Osteocyte (in vitro differentiated cells): Measurements from ENCODE around the gene IL22RA2. TPM values are rescaled to one million over a fixed set of nuclear protein-coding genes. Genes with fewer than 3 reads are reported as not detected.

Experiments
- DNase-seq: peaks from one replicate; pipeline ENCODE4 v3.0.0; 2021; ENCODE audit warnings: mixed read lengths; ENCODE audit not compliant: unreplicated experiment; ENCODE audit errors: extremely low spot score
- H3K27ac Mint-ChIP-seq: one replicate; pipeline ENCODE4 v1.8.0; 2021; ENCODE audit warnings: mild to moderate bottlenecking, mixed read lengths; ENCODE audit not compliant: unreplicated experiment
- H3K27me3 Mint-ChIP-seq: one replicate; pipeline ENCODE4 v1.8.0; 2021; ENCODE audit warnings: mixed read lengths; ENCODE audit not compliant: unreplicated experiment
- H3K36me3 Mint-ChIP-seq: one replicate; pipeline ENCODE4 v1.8.0; 2021; ENCODE audit warnings: mixed read lengths; ENCODE audit not compliant: unreplicated experiment
- H3K4me1 Mint-ChIP-seq: one replicate; pipeline ENCODE4 v1.8.0; 2021; ENCODE audit warnings: mixed read lengths; ENCODE audit not compliant: unreplicated experiment
- H3K4me3 Mint-ChIP-seq: one replicate; pipeline ENCODE4 v1.8.0; 2021; ENCODE audit warnings: mild to moderate bottlenecking, moderate library complexity, mixed read lengths; ENCODE audit not compliant: unreplicated experiment
- H3K9me3 Mint-ChIP-seq: one replicate; pipeline ENCODE4 v1.8.0; 2021; ENCODE audit warnings: mixed read lengths; ENCODE audit not compliant: unreplicated experiment
- total RNA-seq: library from RNA; stranded (reverse); gene quantifications from 2 replicates; pipeline ENCODE4 v1.2.1, GENCODE V29; 2021
- TF ChIP-seq, protein P1 (sequence below): fragments of 200-600 bp; sonication (generic); IDR thresholded peaks from 2 replicates; pipeline ENCODE4 v1.5.0; 2021; ENCODE audit warnings: antibody characterized with exemption, mild to moderate bottlenecking, moderate library complexity

Gene IL22RA2
- total RNA-seq, 1 donor from 2014 or later, result not detected

- Mint-ChIP-seq H3K9me3 (peaks cover 5% of the 10 kb centered on the region), H3K36me3 (no peaks in the 10 kb centered on the region), H3K4me1 (peaks cover 3% of the 10 kb centered on the region), H3K27me3 (peaks cover 4% of the 10 kb centered on the region), H3K4me3 (no peak overlapping the region), H3K27ac (no peak overlapping the region)
- TF ChIP-seq, protein P1, sequence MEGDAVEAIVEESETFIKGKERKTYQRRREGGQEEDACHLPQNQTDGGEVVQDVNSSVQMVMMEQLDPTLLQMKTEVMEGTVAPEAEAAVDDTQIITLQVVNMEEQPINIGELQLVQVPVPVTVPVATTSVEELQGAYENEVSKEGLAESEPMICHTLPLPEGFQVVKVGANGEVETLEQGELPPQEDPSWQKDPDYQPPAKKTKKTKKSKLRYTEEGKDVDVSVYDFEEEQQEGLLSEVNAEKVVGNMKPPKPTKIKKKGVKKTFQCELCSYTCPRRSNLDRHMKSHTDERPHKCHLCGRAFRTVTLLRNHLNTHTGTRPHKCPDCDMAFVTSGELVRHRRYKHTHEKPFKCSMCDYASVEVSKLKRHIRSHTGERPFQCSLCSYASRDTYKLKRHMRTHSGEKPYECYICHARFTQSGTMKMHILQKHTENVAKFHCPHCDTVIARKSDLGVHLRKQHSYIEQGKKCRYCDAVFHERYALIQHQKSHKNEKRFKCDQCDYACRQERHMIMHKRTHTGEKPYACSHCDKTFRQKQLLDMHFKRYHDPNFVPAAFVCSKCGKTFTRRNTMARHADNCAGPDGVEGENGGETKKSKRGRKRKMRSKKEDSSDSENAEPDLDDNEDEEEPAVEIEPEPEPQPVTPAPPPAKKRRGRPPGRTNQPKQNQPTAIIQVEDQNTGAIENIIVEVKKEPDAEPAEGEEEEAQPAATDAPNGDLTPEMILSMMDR, result no peak
- DNase-seq, result no peak
Observed at GRCh38 chr6:137156650-137157049, 16.8 kb downstream of the IL22RA2 start.

GRCh38 chr6:137155830-137156229 is 17.6 kb downstream of the IL22RA2 start:
- peaks cover 13% of the 10 kb centered on the region for H3K9me3 Mint-ChIP-seq
- H3K4me1 Mint-ChIP-seq, result peaks cover 3% of the 10 kb centered on the region
- no peak for DNase-seq
- TF ChIP-seq, protein P1, result no peak
- peaks cover 4% of the 10 kb centered on the region for H3K27me3 Mint-ChIP-seq
- no peaks in the 10 kb centered on the region for H3K36me3 Mint-ChIP-seq
- H3K27ac Mint-ChIP-seq, result no peak overlapping the region
- no peak overlapping the region for H3K4me3 Mint-ChIP-seq

DNA sequence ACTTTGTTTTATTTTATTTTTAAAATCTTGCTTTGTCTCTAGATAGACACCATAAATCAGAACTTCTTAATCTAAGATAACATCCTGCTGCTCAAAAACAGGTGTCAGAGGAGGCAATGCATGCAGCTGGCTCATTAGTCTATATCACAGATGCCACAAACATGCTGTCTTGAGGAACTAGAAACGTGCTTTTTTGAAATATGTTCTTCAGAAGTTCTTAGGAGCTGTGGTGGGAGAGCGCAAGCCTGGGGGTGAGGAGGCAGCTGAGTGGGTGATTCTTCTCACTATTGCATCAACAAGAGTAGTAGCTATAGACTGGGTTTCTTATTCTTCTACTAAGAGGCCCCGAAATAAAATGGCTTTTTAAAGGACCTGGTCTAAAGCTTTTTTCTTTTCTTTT is 23.4 kb downstream of the IL22RA2 start:
- peaks cover 15% of the 10 kb centered on the region for H3K9me3 Mint-ChIP-seq
- H3K4me1 Mint-ChIP-seq, result no peaks in the 10 kb centered on the region
- DNase-seq, result no peak
- H3K36me3 Mint-ChIP-seq, result no peaks in the 10 kb centered on the region
- no peak overlapping the region for H3K4me3 Mint-ChIP-seq
- TF ChIP-seq, protein P1, result no peak
- no peaks in the 10 kb centered on the region for H3K27me3 Mint-ChIP-seq
- H3K27ac Mint-ChIP-seq, result no peak overlapping the region

- no peak overlapping the region for H3K4me3 Mint-ChIP-seq
- no peaks in the 10 kb centered on the region for H3K27me3 Mint-ChIP-seq
- TF ChIP-seq, protein P1, result no peak
- DNase-seq, result no peak
- no peak overlapping the region for H3K27ac Mint-ChIP-seq
- H3K9me3 Mint-ChIP-seq, result peaks cover 15% of the 10 kb centered on the region
- H3K36me3 Mint-ChIP-seq, result no peaks in the 10 kb centered on the region
- no peaks in the 10 kb centered on the region for H3K4me1 Mint-ChIP-seq
Observed at GRCh38 chr6:137149035-137149393, 24.4 kb downstream of the IL22RA2 start.

DNA sequence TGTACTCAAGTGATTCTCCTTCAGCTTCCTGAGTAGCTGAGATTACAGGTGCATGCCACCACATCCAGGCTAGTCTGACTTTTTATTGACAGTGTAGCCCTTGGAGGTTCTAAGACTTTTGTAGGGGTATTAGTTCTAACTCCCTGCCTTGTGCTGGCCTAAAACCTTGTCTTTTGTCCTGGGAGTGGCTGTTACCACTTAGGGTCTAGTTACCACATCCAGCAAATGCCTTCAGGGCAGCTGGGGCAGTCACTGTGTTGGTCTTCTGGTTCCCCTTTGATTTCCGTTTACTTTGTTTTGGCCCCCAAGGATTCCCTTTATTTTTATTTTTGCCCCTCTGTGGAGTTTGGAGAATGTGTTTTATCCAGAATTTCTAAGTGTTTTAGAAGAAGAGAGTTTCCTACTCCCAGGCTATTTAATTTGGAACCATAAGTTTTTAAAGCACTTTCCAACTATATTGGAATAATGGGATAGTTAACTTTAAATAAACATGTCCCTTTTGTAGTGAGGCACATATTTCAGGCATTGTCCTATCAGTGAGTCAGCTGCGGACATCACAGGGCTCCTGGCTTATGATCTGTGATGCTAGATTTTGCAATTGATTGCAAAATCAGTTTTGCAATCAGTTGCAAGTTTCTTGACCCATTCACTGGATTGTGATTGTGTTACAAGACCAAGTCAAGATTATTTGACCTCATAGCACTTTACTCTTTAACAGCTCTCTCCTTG is 25.0 kb downstream of the IL22RA2 start:
- no peak overlapping the region for H3K27ac Mint-ChIP-seq
- DNase-seq, result no peak
- H3K4me3 Mint-ChIP-seq, result no peak overlapping the region
- H3K27me3 Mint-ChIP-seq, result no peaks in the 10 kb centered on the region
- peaks cover 15% of the 10 kb centered on the region for H3K9me3 Mint-ChIP-seq
- TF ChIP-seq, protein P1, result no peak
- H3K4me1 Mint-ChIP-seq, result no peaks in the 10 kb centered on the region
- no peaks in the 10 kb centered on the region for H3K36me3 Mint-ChIP-seq
